Activated CD4-positive, alpha-beta T cell treated with anti-CD3 and anti-CD28 coated beads, Interleukin-2, Interleukin-4, amounts not matched to agents 100 ng/mL and 50 ng/mL, durations not matched to agents 16 hours and 8 hours (primary cell): Measurements from ENCODE around the gene ABHD11.
"Not testable (repeated sequence)": the region's sequence is repeated elsewhere in the genome, so short reads cannot be mapped to it uniquely, and the experiment has no call there.

ENCODE experiments used
- DNase-seq: peaks from one replicate; pipeline ENCODE4 v3.0.0-alpha.2; 2020; ENCODE audit warnings: low spot score

Gene ABHD11

DNA sequence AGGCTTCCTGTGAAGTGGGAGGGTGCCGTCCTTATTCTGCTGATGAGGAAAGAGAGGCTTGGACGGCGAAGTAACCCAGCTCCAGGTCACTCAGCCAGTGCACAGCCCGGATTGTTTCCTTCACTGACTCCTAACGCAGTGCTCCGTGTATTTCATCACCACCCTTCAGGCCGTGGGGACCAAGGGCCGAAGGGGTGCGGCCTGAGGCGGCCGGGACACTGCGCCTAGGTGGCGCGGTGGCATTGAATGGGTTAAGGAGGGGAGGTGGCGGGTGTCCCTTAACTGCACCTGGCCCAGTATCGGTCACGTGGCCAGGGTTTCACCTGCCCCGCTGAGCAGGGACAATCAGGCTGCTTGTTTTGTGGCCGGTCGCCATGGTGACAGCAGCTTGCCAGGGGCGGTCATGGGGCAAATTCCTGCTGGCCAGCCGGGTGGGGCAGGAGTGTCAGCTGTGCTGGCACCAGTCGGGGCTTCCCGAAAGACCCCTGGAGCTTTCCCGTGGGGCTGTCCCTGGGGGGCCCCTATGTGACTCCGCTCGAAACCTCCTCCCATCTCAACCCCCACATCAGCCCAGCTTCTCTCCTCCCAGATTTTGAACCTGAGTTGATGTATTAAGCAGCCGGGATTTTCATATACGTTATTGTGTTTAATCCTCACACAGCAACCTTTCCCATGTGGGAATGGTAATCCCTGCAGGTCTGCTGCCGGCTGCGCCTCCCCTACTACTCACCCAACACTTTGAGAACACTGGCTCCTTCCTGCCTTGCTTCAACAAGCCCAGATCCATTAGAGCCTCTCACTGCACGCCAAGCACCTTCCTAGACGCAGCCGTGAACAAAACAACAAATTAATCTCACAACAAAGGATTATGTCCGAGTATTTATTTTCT is 4.4 kb upstream of the ABHD11 start:
- no peak for DNase-seq

DNA sequence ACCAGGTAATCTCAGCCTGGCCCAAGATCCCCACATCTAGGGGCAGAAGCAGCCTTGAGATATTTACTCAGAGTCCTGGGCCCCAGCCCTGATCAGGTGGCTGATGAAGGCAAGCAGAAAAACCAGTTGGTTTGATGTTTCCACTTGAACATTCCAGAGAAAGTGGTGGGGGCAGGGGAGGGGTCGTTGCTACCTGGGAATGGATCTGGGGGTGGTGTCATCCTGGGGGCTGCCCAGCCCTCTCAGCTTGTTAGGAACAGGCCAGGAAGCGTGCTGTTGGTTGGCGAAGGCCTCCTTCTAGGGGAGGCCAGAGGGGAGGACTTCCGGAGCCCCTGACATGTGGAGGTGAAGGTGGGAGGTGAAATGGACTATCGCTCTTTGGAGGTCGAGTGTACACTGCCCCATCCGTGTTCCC is 3.7 kb upstream of the ABHD11 start:
- DNase-seq = no peak

DNA sequence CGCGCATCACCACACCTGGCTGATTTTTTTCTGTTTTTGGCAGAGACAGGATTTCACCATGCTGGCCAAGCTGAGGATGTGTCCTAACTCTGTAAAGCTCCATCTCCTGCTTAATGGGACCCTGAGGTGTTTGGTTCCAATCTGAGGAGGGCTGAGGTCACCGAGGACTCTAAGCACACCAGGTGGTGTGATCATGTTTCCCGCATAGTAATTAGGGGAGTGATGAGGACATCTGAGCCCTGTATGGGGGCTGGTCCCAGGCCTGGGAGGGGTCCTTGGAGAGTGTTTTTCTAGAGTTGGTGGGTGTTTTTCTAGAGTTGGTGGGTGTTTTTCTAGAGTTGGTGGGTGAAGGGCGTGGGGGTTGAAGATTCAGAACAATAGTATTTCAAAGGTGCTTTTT is 3.0 kb upstream of the ABHD11 start:
- no peak for DNase-seq

DNA sequence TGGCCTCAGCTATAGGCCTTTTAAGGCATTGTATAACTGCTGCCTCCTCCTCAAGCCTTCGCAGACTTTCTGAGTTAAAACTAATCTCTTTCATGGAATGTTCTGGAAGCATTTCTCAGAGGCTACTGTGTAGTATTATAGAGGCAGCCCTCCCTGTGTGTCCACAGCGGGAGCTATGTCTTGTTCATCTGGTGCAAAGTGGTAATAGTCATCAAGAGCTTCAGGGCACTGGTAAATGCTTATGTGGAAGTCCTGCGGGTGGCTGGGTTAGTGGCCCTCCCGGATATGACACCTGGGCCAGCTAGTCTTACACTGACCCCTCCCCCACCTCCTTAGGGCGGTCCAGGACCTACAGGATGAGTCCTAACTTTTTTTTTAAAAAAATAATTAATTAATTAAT is 2.2 kb upstream of the ABHD11 start:
- DNase-seq = no peak

DNA sequence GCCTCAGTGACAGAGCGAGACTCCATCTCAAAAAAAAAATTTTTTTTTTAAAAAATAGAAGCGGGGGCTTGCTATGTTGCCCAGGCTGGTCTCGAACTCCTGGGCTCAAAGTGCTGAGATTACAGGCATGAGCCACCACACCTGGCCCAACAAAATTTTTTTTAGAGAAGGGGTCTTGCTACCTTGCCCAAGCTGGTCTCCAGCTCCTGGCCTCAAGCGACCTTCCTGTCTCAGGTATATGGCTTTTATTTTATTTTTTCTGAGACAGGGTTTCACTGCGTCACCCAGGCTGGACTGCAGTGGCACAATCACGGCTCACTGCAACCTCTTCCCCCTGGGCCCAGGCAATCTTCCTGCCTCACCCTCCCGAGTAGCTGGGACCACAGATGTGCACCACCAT is 1.6 kb upstream of the ABHD11 start:
- DNase-seq = no peak

DNA sequence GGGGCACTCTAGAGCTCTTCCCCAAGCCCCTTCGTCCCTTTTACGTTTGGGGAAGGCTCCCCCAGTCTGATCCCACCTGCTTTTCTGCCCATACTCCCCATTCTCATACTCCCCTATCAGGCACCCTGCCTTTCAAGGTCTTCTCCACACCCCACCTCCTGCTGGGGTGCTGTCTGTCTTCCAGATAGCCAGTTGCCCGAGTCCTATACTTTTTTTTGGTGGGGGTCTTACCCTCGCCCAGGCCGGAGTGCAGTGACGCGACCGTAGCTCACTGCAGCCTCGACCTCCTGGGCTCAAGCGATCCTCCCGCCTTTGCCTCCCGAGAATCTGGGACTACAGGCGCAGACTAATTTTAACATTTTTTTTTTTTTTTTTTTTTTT is 775 bp upstream of the ABHD11 start:
- DNase-seq = no peak

DNA sequence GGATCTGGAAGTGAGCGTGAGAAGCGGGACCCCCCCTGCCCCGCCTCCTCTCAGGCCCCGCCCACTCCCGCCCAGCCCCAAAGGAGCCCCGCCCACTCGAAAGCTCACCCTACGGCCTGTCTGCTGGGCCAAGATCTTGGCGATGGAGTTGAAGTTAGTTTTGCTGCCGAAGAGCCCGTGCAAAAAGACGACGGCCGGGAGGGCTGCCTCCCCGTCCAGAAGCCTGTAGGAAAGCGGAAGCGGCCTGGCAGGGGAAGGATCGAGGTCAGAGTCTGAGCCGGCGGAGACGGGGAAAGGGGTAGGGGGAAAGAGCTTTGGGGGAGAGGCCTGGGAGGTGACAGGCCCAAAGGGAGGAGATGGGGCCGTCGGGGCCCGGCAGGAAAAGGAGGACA is 386 bp downstream of the ABHD11 start:
- DNase-seq = peak; percentile 72

DNA sequence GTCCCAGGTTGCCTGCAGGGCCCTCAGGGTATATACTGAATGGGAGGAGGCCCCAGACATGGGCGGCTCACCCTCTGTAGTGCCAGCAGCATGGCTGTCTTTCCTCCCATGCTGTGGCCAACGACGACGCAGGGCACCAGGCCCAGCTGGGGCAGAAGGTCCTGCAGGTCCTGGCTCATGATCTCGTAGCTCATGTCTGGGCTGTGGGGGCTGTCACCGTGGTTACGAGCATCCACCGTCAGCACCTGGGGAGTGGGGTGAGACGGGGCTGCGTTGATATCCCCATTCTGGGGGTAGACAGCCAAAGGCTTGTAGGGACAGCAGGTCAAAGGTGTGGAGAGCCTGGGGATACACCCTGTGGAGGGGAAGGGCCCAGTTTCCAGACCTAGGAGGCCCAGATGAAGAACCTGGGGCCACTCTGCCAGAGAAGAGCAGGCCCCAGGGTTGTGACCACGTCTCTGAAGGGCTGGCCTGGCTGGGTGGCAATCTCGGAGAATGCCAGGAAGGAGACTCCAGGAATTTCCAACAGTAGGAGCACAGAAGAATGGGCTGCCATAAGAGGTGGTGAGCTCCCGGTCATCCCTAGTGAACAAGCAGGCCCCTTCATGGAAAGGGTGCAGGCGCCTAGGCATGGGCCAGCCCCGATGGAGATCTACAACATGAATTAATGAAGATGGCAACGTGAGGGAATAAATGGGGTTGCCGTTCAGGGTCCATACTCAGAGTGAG is 947 bp downstream of the ABHD11 start:
- DNase-seq = no peak

DNA sequence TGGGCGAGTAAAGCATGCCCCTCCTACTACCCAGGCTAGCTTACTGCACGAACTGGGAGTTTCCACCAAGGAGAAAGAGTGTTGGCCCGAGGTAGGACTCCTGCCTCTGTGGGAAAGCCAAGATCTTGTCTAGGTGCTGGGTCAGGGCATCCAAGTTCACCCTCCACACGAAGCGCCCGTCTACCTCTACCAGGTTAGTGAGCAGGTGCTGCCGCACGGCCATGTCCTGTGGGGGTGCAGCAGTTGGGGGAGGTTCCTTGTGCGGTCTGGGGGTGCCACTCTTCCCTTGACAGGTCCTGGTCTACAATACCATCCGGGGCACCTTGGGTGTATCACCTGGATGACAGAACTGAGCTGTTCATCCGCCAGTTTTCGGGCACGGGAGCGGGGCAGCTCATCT is 1.7 kb downstream of the ABHD11 start:
- no peak for DNase-seq

DNA sequence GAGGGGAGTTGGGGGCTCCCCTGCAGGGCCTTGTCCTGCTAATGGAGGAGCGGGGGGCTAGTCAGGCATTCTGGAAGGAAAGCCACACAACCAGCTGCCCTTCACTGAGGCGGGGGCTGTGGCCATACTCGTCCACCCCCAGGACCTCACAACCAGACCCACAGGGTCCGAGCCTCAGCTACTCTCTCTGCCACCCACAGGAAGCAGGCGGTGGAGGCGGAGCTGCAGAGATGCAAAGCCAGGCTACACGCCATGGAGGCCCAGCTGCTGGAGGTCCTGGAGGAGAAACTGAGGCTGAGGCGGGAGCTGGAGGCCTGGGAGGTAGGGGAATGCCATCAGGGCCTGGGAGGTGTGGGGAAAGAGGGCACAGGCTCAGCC is 3.1 kb downstream of the ABHD11 start:
- DNase-seq = no peak

DNA sequence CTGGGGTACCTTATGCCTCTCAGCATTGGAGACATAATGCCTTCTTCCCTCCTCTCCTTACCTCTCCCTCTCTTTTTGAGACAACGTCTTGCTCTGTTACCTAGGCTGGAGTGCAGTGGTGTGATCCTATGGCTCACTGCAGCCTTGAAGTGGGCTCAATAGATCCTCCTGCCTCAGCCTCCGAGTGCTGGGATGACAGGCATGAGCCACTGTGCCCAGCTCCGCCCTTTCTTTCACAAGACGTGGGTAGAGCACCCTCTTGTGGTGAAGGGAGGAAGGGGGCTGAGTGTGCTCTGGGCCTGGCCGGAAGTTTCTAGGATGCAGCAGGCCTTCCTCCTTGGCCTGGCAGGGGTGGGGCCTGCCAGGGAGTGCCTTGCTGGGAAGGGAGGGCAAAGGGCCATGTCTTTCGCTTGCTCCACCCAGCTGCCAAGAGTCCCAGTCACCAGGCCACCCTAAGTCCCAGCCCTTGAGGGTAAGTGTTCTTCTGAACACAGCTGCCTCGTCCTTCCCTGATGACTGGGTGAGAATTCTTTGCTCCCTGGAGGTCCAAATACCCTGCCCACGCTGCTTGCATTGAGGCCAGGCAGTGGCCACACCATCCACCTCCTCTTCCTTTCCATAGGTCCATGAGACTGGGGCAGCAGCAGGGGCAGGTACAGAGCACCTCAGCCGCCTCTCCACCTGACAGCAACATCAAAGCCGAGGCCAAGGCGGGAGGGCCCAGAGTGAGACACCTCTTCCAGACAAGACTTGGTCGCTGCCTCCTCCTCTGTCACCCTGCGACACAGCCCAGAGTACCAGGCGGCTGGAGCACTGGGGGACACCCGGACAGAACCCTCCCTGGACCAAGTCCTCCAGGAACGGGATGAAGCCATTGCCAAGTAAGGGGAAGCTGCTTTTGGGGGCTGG is 3.7 kb downstream of the ABHD11 start:
- peak; percentile 91 for DNase-seq

DNA sequence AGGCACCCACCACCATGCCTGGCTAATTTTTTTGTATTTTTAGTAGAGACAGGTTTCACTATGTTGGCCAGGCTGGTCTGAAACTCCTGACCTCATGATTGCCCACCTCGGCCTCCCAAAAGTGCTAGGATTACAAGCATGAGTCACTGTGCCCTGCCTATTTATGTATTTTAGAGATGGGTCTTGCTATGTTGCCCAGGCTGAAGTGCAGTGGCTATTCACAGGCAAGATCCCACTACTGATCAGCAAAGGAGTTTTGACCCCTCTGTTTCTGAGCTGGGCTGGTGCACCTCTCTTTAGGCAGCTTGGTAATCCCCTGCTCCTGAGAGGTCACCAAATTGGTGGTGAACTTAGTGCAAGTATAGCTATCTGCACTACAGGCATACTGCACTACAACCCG is 6.2 kb downstream of the ABHD11 start:
- no peak for DNase-seq

DNA sequence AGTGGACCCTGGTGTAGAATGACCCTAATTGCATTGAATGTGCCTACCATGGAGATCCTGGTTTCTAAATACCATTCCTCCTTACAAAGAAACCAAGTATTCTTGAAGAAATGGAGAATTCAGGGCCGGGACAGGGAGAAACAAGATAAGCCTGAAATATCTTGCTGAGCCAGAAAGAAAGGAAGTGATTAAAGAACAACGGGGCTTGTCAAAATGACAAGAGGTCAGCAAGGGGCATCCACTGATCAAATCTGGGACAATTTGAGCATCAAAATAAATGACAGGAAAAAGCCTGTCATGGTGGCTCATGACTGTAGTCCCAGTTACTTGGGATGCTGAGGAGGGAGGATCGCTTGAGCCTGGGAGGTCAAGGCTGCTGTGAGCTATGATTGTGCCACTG is 8.1 kb downstream of the ABHD11 start:
- no peak for DNase-seq

DNA sequence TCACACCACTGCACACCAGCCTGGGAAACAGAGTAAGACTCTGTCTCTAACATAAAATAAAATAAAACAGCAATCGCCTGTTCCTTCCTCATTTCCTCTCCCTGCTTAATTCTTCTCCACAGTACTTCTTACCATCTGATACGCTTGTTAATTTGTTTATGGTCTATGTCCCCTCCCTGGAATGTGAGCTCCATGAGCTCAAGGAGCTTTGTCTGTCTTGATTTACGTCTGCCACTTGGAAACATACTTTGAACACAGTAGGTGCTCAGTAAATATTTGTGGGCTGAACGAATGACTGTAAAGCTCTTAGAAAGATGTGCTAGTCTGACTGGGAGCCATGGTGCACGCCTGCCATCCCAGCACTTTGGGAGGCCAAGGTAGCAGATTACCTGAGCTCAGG is 10.1 kb downstream of the ABHD11 start:
- no peak for DNase-seq

DNA sequence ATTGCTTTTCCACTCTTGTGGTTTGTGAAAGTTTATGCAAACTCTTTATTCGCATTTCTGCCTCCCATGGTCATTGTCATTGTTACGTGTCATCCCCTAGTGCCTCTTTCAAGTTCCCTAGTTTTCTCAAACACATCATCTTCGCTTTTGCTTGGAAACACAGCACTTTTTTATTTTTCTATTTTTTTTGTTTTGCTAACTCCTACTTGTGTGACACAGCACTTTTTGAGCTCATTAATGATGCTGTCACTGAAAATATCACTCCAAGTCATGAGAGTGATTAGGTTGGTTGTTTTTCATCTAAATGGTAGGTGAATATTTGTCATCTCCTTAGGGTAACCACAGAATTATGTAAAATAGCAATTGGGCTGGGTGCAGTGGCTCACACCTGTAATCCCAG is 10.7 kb downstream of the ABHD11 start:
- no peak for DNase-seq

DNA sequence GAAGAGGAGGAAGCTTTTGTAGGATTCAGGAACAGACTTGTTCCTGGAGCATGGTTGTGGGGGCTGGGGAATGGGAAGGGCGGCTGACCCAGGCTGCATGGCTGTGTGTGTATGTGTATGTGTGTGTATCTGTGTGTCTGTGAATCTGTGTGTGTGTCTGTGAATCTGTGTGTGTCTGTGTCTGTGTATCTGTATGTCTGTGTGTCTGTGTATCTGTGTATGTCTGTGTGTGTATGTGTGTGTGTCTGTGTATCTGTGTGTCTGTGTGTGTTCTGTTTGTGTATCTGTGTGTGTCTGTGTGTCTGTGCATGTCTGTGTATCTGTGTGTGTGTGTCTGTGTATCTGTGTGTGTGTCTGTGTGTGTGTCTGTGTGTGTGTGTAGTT is 12.5 kb downstream of the ABHD11 start:
- no peak for DNase-seq

DNA sequence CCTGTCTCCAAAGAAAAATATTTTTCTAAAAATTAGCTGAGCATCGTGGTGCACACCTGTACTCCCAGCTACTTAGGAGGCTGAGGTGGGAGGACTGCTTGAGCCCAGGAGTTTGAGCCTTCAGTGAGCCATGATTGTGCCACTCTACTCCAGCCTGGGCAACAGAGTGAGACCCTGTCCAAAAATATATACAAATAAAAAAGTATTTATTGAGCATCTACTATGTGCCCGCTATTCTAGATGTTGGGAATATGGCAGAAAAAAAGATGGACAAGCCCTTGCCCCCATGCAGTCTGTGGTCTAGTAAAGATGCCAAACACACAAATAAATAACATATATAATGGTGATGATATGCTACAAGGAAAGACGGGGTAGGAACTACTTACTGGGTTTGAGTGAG is 14.8 kb downstream of the ABHD11 start:
- no peak for DNase-seq

DNA sequence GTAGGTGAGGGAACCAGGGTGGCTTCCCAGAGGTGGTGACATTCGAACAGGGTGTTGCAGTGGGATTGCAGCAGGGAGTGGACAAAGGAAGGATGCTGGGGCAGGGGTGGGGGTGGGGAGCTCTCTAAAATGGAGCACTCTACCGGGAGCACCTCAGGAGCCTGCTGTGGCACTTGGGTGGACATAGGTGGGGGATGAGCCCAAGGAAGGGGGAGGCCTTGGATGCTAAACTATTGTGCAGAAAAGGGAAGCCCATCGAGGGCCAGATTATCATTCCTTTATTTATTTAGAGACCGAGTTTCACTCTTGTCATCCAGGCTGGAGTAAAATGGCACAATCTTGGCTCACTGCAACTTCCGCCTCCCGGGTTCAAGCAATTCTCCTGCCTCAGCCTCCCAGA is 15.8 kb downstream of the ABHD11 start:
- no peak for DNase-seq

DNA sequence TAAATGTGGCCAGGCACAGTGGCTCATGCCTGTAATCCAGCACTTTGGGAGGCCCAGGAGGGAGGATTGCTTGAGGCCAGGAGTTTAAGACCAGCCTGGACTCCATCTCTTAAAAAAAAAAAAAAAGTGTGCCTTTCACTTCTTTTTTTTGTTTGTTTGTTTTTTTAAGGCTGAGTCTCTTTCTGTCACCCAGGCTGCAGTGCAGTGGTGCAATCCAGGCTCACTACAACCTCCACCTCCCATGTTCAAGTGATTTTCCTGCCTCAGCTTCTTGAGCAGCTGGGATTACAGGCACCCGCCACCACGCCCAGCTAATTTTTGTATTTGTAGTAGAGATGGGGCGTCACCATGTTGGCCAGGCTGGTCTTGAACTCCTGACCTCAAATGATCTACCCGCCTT is 16.4 kb downstream of the ABHD11 start:
- DNase-seq = not testable (repeated sequence)

DNA sequence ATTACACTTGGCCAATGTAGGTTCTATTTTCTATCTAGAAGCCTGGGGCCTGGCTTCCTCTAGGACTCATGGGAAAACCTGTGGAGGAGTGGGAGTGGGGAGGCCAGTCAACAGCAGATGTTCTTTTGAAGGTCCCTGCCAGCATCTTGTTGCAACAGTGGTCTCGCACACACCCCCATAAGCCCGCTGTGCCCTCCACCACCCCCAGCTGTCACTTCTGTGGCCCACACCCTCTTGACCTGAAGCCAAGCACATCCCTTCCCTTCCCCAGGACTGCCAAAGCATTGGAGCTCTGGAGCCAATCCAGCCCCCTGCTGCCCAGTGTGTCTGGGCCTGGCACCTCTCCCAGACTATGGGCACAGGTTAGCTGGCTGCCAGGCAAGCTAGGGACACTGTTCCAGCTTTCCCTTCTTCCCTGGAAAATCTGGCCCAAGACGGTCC is 17.2 kb downstream of the ABHD11 start:
- no peak for DNase-seq

DNA sequence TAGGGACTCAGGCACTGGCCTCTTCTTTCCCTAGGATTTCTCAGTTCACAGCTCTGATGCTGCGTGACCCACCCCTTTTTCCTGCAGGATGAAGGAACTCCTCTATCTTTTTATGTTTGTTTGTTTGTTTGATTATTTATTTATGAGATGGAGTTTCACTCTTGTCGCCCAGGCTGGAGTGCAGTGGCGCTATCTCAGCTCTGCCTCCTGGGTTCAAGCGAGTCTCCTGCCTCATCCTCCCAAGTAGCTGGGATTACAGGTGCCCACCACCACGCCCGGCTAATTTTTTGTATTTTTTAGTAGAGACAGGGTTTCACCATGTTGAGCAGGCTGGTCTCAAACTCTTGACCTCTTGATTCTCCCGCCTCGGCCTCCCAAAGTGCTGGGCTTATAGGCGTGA is 18.2 kb downstream of the ABHD11 start:
- DNase-seq = not testable (repeated sequence)

DNA sequence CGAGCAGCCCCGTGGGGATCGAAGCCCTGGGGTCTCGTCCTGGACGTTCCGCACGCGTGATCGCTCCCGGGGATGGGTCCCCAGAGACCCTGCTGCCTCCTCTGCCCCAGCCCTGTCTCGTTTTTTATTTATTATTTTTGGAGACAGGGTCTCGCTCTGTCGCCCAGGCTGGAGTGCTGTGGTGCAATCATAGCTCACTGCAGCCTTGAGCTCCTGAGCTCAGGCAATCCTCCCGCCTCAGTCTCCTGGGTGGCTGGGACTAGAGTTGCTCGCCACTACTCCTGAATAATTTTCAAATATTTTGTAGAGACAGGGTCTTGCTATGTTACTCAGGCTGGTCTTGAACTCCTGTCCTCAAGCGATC is 18.8 kb downstream of the ABHD11 start:
- DNase-seq = no peak
